Loucy (cell line): Measurements from ENCODE around the gene TMEM131.

Experiments used
- H2AFZ ChIP-seq: fragments of 200-600 bp; sonication (generic); 2 replicates; pipeline ENCODE4 v1.6.0; 2016; ENCODE audit warnings: antibody characterized with exemption, mild to moderate bottlenecking, low read length, moderate library complexity
- H3F3A ChIP-seq: fragments of 200-600 bp; 2 replicates; pipeline ENCODE4 v1.6.0; 2016; ENCODE audit warnings: antibody characterized with exemption, low read depth, mild to moderate bottlenecking
- H3K27me3 ChIP-seq: fragments of 200-600 bp; sonication (generic); 2 replicates; pipeline ENCODE4 v1.6.1; 2014; ENCODE audit warnings: low read length, mild to moderate bottlenecking; ENCODE audit not compliant: insufficient read depth, poor library complexity, severe bottlenecking
- H3K36me3 ChIP-seq: fragments of 200-600 bp; sonication (generic); 2 replicates; pipeline ENCODE4 v1.6.1; 2016; ENCODE audit warnings: low read length; ENCODE audit not compliant: insufficient read depth
- H3K4me1 ChIP-seq: fragments of 200-600 bp; sonication (generic); 2 replicates; pipeline ENCODE4 v1.5.1; 2014; ENCODE audit warnings: low read length, mild to moderate bottlenecking; ENCODE audit not compliant: insufficient read depth, poor library complexity, severe bottlenecking
- H3K4me2 ChIP-seq: fragments of 200-600 bp; sonication (generic); 2 replicates; pipeline ENCODE4 v1.6.0; 2014; ENCODE audit warnings: antibody characterized with exemption, low read length, low read depth, mild to moderate bottlenecking; ENCODE audit not compliant: poor library complexity, severe bottlenecking
- H3K4me3 ChIP-seq: fragments of 200-600 bp; sonication (generic); 2 replicates; pipeline ENCODE4 v1.5.1; 2014; ENCODE audit warnings: low read length, mild to moderate bottlenecking, mixed read lengths; ENCODE audit not compliant: poor library complexity, severe bottlenecking
- H3K79me2 ChIP-seq: fragments of 200-600 bp; sonication (generic); 2 replicates; pipeline ENCODE4 v1.6.1; 2014; ENCODE audit warnings: low read length; ENCODE audit not compliant: insufficient read depth
- H3K9ac ChIP-seq: fragments of 200-600 bp; sonication (generic); 2 replicates; pipeline ENCODE4 v1.6.0; 2014; ENCODE audit warnings: mild to moderate bottlenecking, low read depth, low read length, moderate library complexity; ENCODE audit not compliant: poor library complexity, severe bottlenecking
- H3K9me2 ChIP-seq: fragments of 200-600 bp; sonication (generic); replicated peaks from 2 replicates; pipeline ENCODE4 v1.6.1; 2016; ENCODE audit warnings: low read depth, low read length, mixed read lengths
- H3K9me3 ChIP-seq: fragments of 200-600 bp; sonication (generic); 2 replicates; pipeline ENCODE4 v1.6.1; 2014; ENCODE audit warnings: mild to moderate bottlenecking, antibody characterized with exemption, low read length, low read depth; ENCODE audit not compliant: insufficient read depth
- H4K20me1 ChIP-seq: fragments of 200-600 bp; sonication (generic); 2 replicates; pipeline ENCODE4 v1.6.0; 2014; ENCODE audit warnings: antibody characterized with exemption, low read length, mild to moderate bottlenecking; ENCODE audit not compliant: insufficient read depth, poor library complexity, severe bottlenecking
- CTCF ChIP-seq: fragments of 200-600 bp; sonication (generic); conservative IDR thresholded peaks from 2 replicates; pipeline ENCODE4 v1.5.1; 2014; ENCODE audit warnings: mild to moderate bottlenecking, antibody characterized with exemption, low read length
- EZH2phosphoT487 ChIP-seq: fragments of 200-600 bp; IDR thresholded peaks from 2 replicates; pipeline ENCODE4 v1.6.1; 2018; ENCODE audit warnings: antibody characterized with exemption, mild to moderate bottlenecking, moderate library complexity, borderline replicate concordance

The TMEM131 gene

GRCh38 chr2:97999536-97999935 is 3.8 kb upstream of the TMEM131 start:
- no peak for TF ChIP-seq CTCF
- no peak for TF ChIP-seq EZH2phosphoT487
- Histone ChIP-seq H3K79me2 (peaks cover 7% of the 10 kb centered on the region), H3K9me2 (no peaks in the 10 kb centered on the region), H3K4me1 (peaks cover 5% of the 10 kb centered on the region), H3K4me3 (no peak overlapping the region), H3F3A (no peaks in the 10 kb centered on the region), H3K27me3 (no peaks in the 10 kb centered on the region), H3K9ac (no peak overlapping the region), H3K36me3 (no peaks in the 10 kb centered on the region), H4K20me1 (peaks cover 7% of the 10 kb centered on the region), H3K4me2 (no peak overlapping the region), H3K9me3 (no peaks in the 10 kb centered on the region), H2AFZ (no peak overlapping the region)

DNA sequence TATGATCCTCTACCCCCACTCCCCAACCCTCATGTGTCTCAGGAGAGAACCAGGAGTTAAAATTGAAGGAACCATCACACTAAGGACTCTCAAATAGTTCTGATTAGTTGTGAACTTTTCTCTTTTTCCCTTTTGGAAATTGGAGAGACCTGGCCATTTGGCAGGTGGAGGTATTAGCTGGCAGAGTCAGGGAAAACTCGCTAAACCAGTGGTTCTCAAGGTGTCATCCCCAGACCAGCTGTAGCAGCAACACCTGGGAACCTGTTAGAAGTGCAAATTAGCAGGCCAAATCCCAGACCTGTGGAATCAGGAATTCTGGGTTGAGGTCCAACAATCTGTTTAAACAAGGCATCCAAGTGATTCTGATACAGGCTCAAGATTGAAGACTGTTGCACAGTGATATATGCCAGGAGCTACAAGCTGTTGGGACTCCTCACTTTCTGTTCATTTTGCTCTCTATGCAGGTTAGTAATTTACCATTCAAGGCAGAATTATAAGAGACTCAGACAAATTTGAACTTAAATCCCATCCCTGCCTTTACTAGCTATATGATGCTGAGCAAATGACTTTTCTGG is 2.8 kb upstream of the TMEM131 start:
- H3K9me2 ChIP-seq = no peaks in the 10 kb centered on the region
- H3K4me2 ChIP-seq = no peak overlapping the region
- no peak for TF ChIP-seq EZH2phosphoT487
- TF ChIP-seq CTCF = no peak
- H3K79me2 ChIP-seq = peaks cover 17% of the 10 kb centered on the region
- H3K4me3 ChIP-seq = no peak overlapping the region
- no peak overlapping the region for H3K9ac ChIP-seq
- H2AFZ ChIP-seq = no peak overlapping the region
- peaks cover 15% of the 10 kb centered on the region for H3K4me1 ChIP-seq
- H3F3A ChIP-seq = no peaks in the 10 kb centered on the region
- no peaks in the 10 kb centered on the region for H3K9me3 ChIP-seq
- H4K20me1 ChIP-seq = peaks cover 17% of the 10 kb centered on the region
- no peaks in the 10 kb centered on the region for H3K27me3 ChIP-seq
- H3K36me3 ChIP-seq = no peaks in the 10 kb centered on the region

GRCh38 chr2:97997784-97998392 is 2.1 kb upstream of the TMEM131 start:
- Histone ChIP-seq H3K9ac (no peak overlapping the region), H3F3A (no peaks in the 10 kb centered on the region), H3K36me3 (no peaks in the 10 kb centered on the region), H3K4me3 (no peak overlapping the region), H3K9me2 (no peaks in the 10 kb centered on the region), H3K27me3 (no peaks in the 10 kb centered on the region), H3K4me2 (no peak overlapping the region), H3K79me2 (peaks cover 23% of the 10 kb centered on the region), H4K20me1 (peaks cover 23% of the 10 kb centered on the region), H2AFZ (no peak overlapping the region), H3K4me1 (peaks cover 21% of the 10 kb centered on the region), H3K9me3 (no peaks in the 10 kb centered on the region)
- no peak for TF ChIP-seq CTCF
- no peak for TF ChIP-seq EZH2phosphoT487
